K562 (cell line): ENCODE results near the gene RBM27. TPM values are rescaled to one million over a fixed set of nuclear protein-coding genes. Genes with fewer than 3 reads are reported as not detected.

Source experiments
- ATAC-seq: fragments of 200-7000 bp; cut with Tn5 transposase; 3 replicates; pipeline ENCODE4 v1.9.1; 2020; ENCODE audit warnings: moderate library complexity
- BruUV-seq: library from RNA; stranded (reverse); fragments of 400-500 nt; replicated peaks from 2 replicates; lab custom pipeline; 2021; lab: Mats Ljungman, UMichigan
- CTCF ChIA-PET: fragments of 300-600 bp; formaldehyde crosslinking; extraction: SDS; loops from one replicate; lab custom pipeline; 2021; ENCODE audit warnings: low intra/inter-chr PET ratio; lab: Yijun Ruan, JAX
- POLR2A ChIA-PET: fragments of 300-600, 350-650 bp; sonication (Branson Sonifier 250); formaldehyde crosslinking; extraction: SDS; loops from one replicate; lab custom pipeline; 2021; ENCODE audit warnings: antibody characterized with exemption, inconsistent platforms; lab: Yijun Ruan, JAX
- DNase-seq, 4 experiments: peaks; one replicate each; pipeline versions ENCODE4 v3.0.0 to v3.0.0-alpha.2; 2011 to 2018; ENCODE audit warnings: low spot score in 3 of 4, mixed read lengths in 3 of 4; ENCODE audit errors: extremely low read depth in 1 of 4
- FAIRE-seq: peaks from 2 replicates; lab custom pipeline; 2011; peaks lifted over from hg19 to GRCh38; lab: Jason Lieb, UNC
- H2AFZ ChIP-seq: 2 replicates; pipeline ENCODE4 v1.6.0; 2011; ENCODE audit warnings: low read depth, low read length, control low read depth, inconsistent platforms
- H3K27ac ChIP-seq: fragments of 200-600 bp; 3 replicates; pipeline ENCODE4 v1.8.0; 2011; ENCODE audit warnings: low read depth, mild to moderate bottlenecking, control low read depth, inconsistent platforms, low read length, moderate library complexity, mixed read lengths; ENCODE audit errors: extremely low read depth
- H3K27me3 ChIP-seq, 2 experiments: fragments of 300-600 bp in 1 of 2; 2 replicates in 1 of 2; 3 replicates in 1 of 2; pipeline versions ENCODE4 v1.6.0 to v1.8.0; 2011; ENCODE audit warnings: inconsistent platforms in 2 of 2, low read length in 2 of 2, mild to moderate bottlenecking in 1 of 2, mixed read lengths in 1 of 2, moderate library complexity in 1 of 2; ENCODE audit not compliant: control insufficient read depth in 2 of 2, insufficient read depth in 2 of 2
- H3K36me3 ChIP-seq: fragments of 300-600 bp; 3 replicates; pipeline ENCODE4 v1.8.0; 2011; ENCODE audit warnings: mild to moderate bottlenecking, low read length, inconsistent platforms; ENCODE audit not compliant: control insufficient read depth, insufficient read depth
- H3K4me1 ChIP-seq, 2 experiments: fragments of 200-600 bp in 1 of 2; replicated peaks in 1 of 2; 2 replicates in 1 of 2; 3 replicates in 1 of 2; pipeline versions ENCODE4 v1.5.1 to v1.8.0; 2011; ENCODE audit warnings: inconsistent platforms in 2 of 2, low read length in 2 of 2, mild to moderate bottlenecking in 1 of 2, mixed read lengths in 1 of 2, moderate library complexity in 1 of 2; ENCODE audit not compliant: control insufficient read depth in 2 of 2, insufficient read depth in 2 of 2
- H3K4me2 ChIP-seq: 2 replicates; pipeline ENCODE4 v1.6.1; 2011; ENCODE audit warnings: low read length, control low read depth, inconsistent platforms, mixed read lengths; ENCODE audit not compliant: insufficient read depth
- H3K4me3 ChIP-seq: fragments of 200-600 bp; sonication (generic), shearing (Covaris generic); 2 replicates; pipeline ENCODE4 v1.5.1; 2016; ENCODE audit warnings: control low read depth, inconsistent platforms
- H3K79me2 ChIP-seq: fragments of 200-600 bp; 3 replicates; pipeline ENCODE4 v1.8.0; 2011; ENCODE audit warnings: low read length, inconsistent platforms; ENCODE audit not compliant: control insufficient read depth, insufficient read depth
- H3K9ac ChIP-seq, 2 experiments: 2 replicates each; pipeline versions ENCODE4 v1.6.0 to v1.6.1; 2011; ENCODE audit warnings: low read depth in 2 of 2, low read length in 2 of 2, control low read depth in 1 of 2, inconsistent platforms in 1 of 2, mild to moderate bottlenecking in 1 of 2, mixed read lengths in 1 of 2; ENCODE audit not compliant: insufficient read depth in 1 of 2
- H3K9me1 ChIP-seq: one replicate; pipeline ENCODE4 v1.6.0; 2011; ENCODE audit warnings: inconsistent platforms, mild to moderate bottlenecking, low read length, moderate library complexity; ENCODE audit not compliant: control insufficient read depth, insufficient read depth
- H3K9me3 ChIP-seq: replicated peaks from 2 replicates; pipeline ENCODE4 v1.5.1; 2011; ENCODE audit warnings: low read depth, low read length, inconsistent platforms; ENCODE audit not compliant: control insufficient read depth, insufficient read depth
- H4K20me1 ChIP-seq: replicated peaks from 2 replicates; pipeline ENCODE4 v1.6.1; 2011; ENCODE audit warnings: low read length, inconsistent platforms, mixed read lengths; ENCODE audit not compliant: control insufficient read depth, insufficient read depth
- AFF4 ChIP-seq: sonication (generic); formaldehyde crosslinking; IDR thresholded peaks from 2 replicates; pipeline ENCODE4 v1.8.0; 2023; ENCODE audit warnings: mild to moderate bottlenecking, missing genetic modification reagents
- ARID1B ChIP-seq: fragments of 450-650 bp; IDR thresholded peaks from 2 replicates; pipeline ENCODE4 v1.6.1; 2016; ENCODE audit warnings: antibody characterized with exemption, mild to moderate bottlenecking, inconsistent platforms
- CSDE1 ChIP-seq, 2 experiments: fragments of 450-650 bp; IDR thresholded peaks; 2 replicates each; pipeline ENCODE4 v1.6.1; 2016; ENCODE audit warnings: mild to moderate bottlenecking in 1 of 2
- E2F4 ChIP-seq: sonication (generic); formaldehyde crosslinking; IDR thresholded peaks from 2 replicates; pipeline ENCODE4 v1.8.0; 2022; ENCODE audit warnings: mild to moderate bottlenecking, low read depth, missing genetic modification reagents
- KDM5B ChIP-seq: fragments of 200-600 bp; sonication (generic); IDR thresholded peaks from 2 replicates; pipeline ENCODE4 v1.6.1; 2012; ENCODE audit warnings: low read depth, mild to moderate bottlenecking, moderate library complexity, low read length, control low read depth, inconsistent platforms; ENCODE audit not compliant: insufficient replicate concordance
- KLF6 ChIP-seq: fragments of 250-450 bp; sonication (Bioruptor Pico); IDR thresholded peaks from 2 replicates; pipeline ENCODE4 v1.4.0; 2020; ENCODE audit warnings: mild to moderate bottlenecking, moderate library complexity, borderline replicate concordance
- MAFK ChIP-seq: IDR thresholded peaks from 2 replicates; pipeline ENCODE4 v1.6.1; 2011; ENCODE audit warnings: low read length, improper control_type of control experiment
- NFIX ChIP-seq: fragments of 250-450 bp; sonication (Bioruptor Pico); IDR thresholded peaks from 2 replicates; pipeline ENCODE4 v1.4.0; 2020; ENCODE audit warnings: low read depth, mild to moderate bottlenecking, moderate library complexity
- PBX2 ChIP-seq, 2 experiments: IDR thresholded peaks in 1 of 2; conservative IDR thresholded peaks in 1 of 2; 2 replicates each; pipeline ENCODE4 v1.6.1; 2016; ENCODE audit warnings: low read depth in 2 of 2, mild to moderate bottlenecking in 1 of 2, missing compliant biosample characterization in 1 of 2, missing genetic modification characterization in 1 of 2, moderate library complexity in 1 of 2
- POLR3G ChIP-seq: IDR thresholded peaks from 2 replicates; pipeline ENCODE4 v1.6.1; 2011; ENCODE audit not compliant: insufficient read length, insufficient replicate concordance; ENCODE audit errors: extremely low read depth
- TCF15 ChIP-seq: fragments of 250-450 bp; sonication (Bioruptor Pico); IDR thresholded peaks from 2 replicates; pipeline ENCODE4 v1.8.0; 2022; ENCODE audit warnings: moderate library complexity, mild to moderate bottlenecking, inconsistent platforms
- USF1 ChIP-seq: sonication (generic); formaldehyde crosslinking; IDR thresholded peaks from 2 replicates; pipeline ENCODE4 v1.9.0; 2022; ENCODE audit warnings: mild to moderate bottlenecking, missing genetic modification reagents
- ZNF583 ChIP-seq: fragments of 250-450 bp; sonication (Bioruptor Pico); IDR thresholded peaks from 2 replicates; pipeline ENCODE4 v1.4.0; 2020
- WGBS: fragments of 100-300 bp; shearing (Covaris generic); methylation state at CpG from one replicate; pipeline ENCODE4 v1.1.6; 2016; ENCODE audit warnings: low coverage, mixed read lengths; ENCODE audit not compliant: insufficient coverage; ENCODE audit errors: missing lambda C conversion rate; 5-methylcytosine and 5-hydroxymethylcytosine counted together
- in situ Hi-C: fragments of 300-500 bp; cut with MboI; formaldehyde crosslinking; loops from 4 replicates; pipeline ENCODE4 v1.15.0; 2018; ENCODE audit warnings: inconsistent platforms, mixed read lengths
- intact Hi-C: fragments of 100-400 bp; cut with micrococcal nuclease; formaldehyde crosslinking; loops from 2 replicates; pipeline ENCODE4 v1.14.2; 2022
- polyA plus RNA-seq, 8 experiments: library from polyadenylated mRNA; depleted of rRNA in 4 of 8; stranded (reverse) in 5 of 8; unstranded in 3 of 8; fragments of >200 nt; fragmentation: Nextera tagmentation in 2 of 8; fragmentation: Illumina TruSeq in 1 of 8; extraction: Ambion mirVana in 2 of 8; extraction: Trizol in 1 of 8; gene quantifications; 2 replicates each; pipeline versions ENCODE4 v1.2.1 to v1.2.3, GENCODE V29; 2011 to 2014; ENCODE audit warnings: inconsistent platforms in 1 of 8, missing spikeins in 1 of 8
- total RNA-seq, 7 experiments: library from RNA; depleted of rRNA in 6 of 7; stranded (reverse); fragments of >200 nt in 6 of 7; fragmentation: Illumina TruSeq in 2 of 7; extraction: Trizol in 2 of 7; gene quantifications; 2 replicates each; pipeline versions ENCODE4 v1.2.1 to v1.2.3, GENCODE V29; 2011 to 2021; ENCODE audit warnings: low replicate concordance in 1 of 7

Gene RBM27
- total and polyA plus RNA-seq, 9 of the 15 experiments (the other 6 are each of a cell fraction or from before 2014, with no cell fraction given) = 5.3 to 45.4 (median 29.1) TPM

- Histone ChIP-seq H2AFZ (no peak overlapping the region), H3K4me2 (no peak overlapping the region), H3K27ac (no peak overlapping the region), H3K79me2 (peaks cover 85% of the 10 kb centered on the region), H3K36me3 (peaks cover 38% of the 10 kb centered on the region; the same call in 2 of the 3 replicates), H3K9me1 (no peaks in the 10 kb centered on the region), H3K9me3 (no peaks in the 10 kb centered on the region), H4K20me1 (peaks cover 8% of the 10 kb centered on the region; the same call in 1 of the 2 replicates), H3K4me3 (no peak overlapping the region), H3K27me3 (no peaks in the 10 kb centered on the region), H3K4me1 (peaks cover 12 to 13% of the 10 kb centered on the region in 2 experiments; a peak in 3 of 5 replicates), H3K9ac (no peak overlapping the region)
- in situ Hi-C loops (no loop called here), intact Hi-C loops (no loop called here)
- FAIRE-seq (no peak), ATAC-seq (peak; percentile 26; the same call in 1 of the 3 replicates), DNase-seq (no peak)
- ChIA-PET POLR2A (interaction anchor here (0.7 to 0.8 kb wide), 2 partner anchors 9 to 15 kb away, joined by 3 read pairs; partner anchors contain the start of gene RBM27), CTCF (no interaction called here)
- BruUV-seq = no TSS peak
- 18% methylated on average over 2 of the region's 2 CpGs for WGBS
- TF ChIP-seq KDM5B (no peak), KLF6 (CRISPR knock-in tag) (no peak), TCF15 (CRISPR knock-in tag) (no peak), ZNF583 (CRISPR knock-in tag) (no peak), CSDE1 (IDR thresholded peaks at IDR 0.05) (no peak), USF1 (CRISPR knock-in tag) (no peak), ARID1B (peak; percentile 37; the same call in 1 of the 2 replicates), E2F4 (CRISPR knock-in tag) (no peak), AFF4 (no peak), NFIX (CRISPR knock-in tag) (no peak), MAFK (no peak), POLR3G (no peak), PBX2 (CRISPR knock-in tag; IDR thresholded peaks at IDR 0.05; ENCODE audit: low read depth) (no peak), PBX2 (tag; conservative IDR thresholded peaks at IDR 0.05; ENCODE audit: low read depth) (peak; percentile 56)
These were observed 14.8 kb downstream of the RBM27 start for GRCh38 chr5:146218168-146218567.
